K562 (cell line): Measurements from ENCODE around the gene FCHO1. TPM values are rescaled to one million over a fixed set of nuclear protein-coding genes. Genes with fewer than 3 reads are reported as not detected.

Experiments
- CREM ChIP-seq: IDR thresholded peaks from 2 replicates; pipeline ENCODE4 v1.6.1; 2014; ENCODE audit warnings: antibody characterized with exemption, low read depth
- POLR2G ChIP-seq: fragments of 200-400 bp; formaldehyde crosslinking; IDR thresholded peaks from 2 replicates; pipeline ENCODE4 v1.6.1; 2017; ENCODE audit warnings: low read depth, mild to moderate bottlenecking, antibody characterized with exemption, low read length, moderate library complexity
- RAD21 ChIP-seq, 2 experiments: fragments of 250-450 bp in 1 of 2; fragments of 450-650 bp in 1 of 2; sonication (Bioruptor Pico) in 1 of 2; formaldehyde crosslinking in 1 of 2; IDR thresholded peaks in 1 of 2; conservative IDR thresholded peaks in 1 of 2; 2 replicates each; pipeline versions ENCODE4 v1.4.0 to v1.8.0; 2020 to 2022; ENCODE audit warnings: mild to moderate bottlenecking in 2 of 2, moderate library complexity in 1 of 2
- SIX5 ChIP-seq, 2 experiments: IDR thresholded peaks; 2 replicates each; pipeline ENCODE4 v1.6.1; 2011; ENCODE audit warnings: low read length in 2 of 2, borderline replicate concordance in 1 of 2, low read depth in 1 of 2, mild to moderate bottlenecking in 1 of 2, moderate library complexity in 1 of 2; ENCODE audit not compliant: insufficient read depth in 1 of 2
- SMARCB1 ChIP-seq: IDR thresholded peaks from 2 replicates; pipeline ENCODE4 v1.6.1; 2011; ENCODE audit warnings: improper control_type of control experiment, low read depth; ENCODE audit not compliant: insufficient read length
- ZNF217 ChIP-seq: sonication (generic); formaldehyde crosslinking; IDR thresholded peaks from 2 replicates; pipeline ENCODE4 v1.8.0; 2022; ENCODE audit warnings: mild to moderate bottlenecking, missing genetic modification reagents
- polyA plus RNA-seq, 8 experiments: library from polyadenylated mRNA; depleted of rRNA in 4 of 8; stranded (reverse) in 5 of 8; unstranded in 3 of 8; fragments of >200 nt; fragmentation: Nextera tagmentation in 2 of 8; fragmentation: Illumina TruSeq in 1 of 8; extraction: Ambion mirVana in 2 of 8; extraction: Trizol in 1 of 8; gene quantifications; 2 replicates each; pipeline versions ENCODE4 v1.2.1 to v1.2.3, GENCODE V29; 2011 to 2014; ENCODE audit warnings: inconsistent platforms in 1 of 8, missing spikeins in 1 of 8
- total RNA-seq, 7 experiments: library from RNA; depleted of rRNA in 6 of 7; stranded (reverse); fragments of >200 nt in 6 of 7; fragmentation: Illumina TruSeq in 2 of 7; extraction: Trizol in 2 of 7; gene quantifications; 2 replicates each; pipeline versions ENCODE4 v1.2.1 to v1.2.3, GENCODE V29; 2011 to 2021; ENCODE audit warnings: low replicate concordance in 1 of 7
- TF ChIP-seq, protein P1 (sequence below): sonication (generic); formaldehyde crosslinking; IDR thresholded peaks from 2 replicates; pipeline ENCODE4 v1.8.0; 2022; ENCODE audit warnings: missing genetic modification reagents, mild to moderate bottlenecking, borderline replicate concordance
- TF ChIP-seq, protein P2 (sequence below): fragments of 250-450 bp; sonication (Bioruptor Pico); IDR thresholded peaks from 2 replicates; pipeline ENCODE4 v1.5.0; 2020; ENCODE audit warnings: mild to moderate bottlenecking
- TF ChIP-seq, protein P3 (sequence below): fragments of 450-650 bp; IDR thresholded peaks from 2 replicates; pipeline ENCODE4 v1.6.1; 2016; ENCODE audit warnings: missing biosample characterization, missing genetic modification characterization
- TF ChIP-seq, protein P4 (sequence below): IDR thresholded peaks from 2 replicates; pipeline ENCODE4 v1.6.1; 2011; ENCODE audit warnings: borderline replicate concordance, low read depth, mild to moderate bottlenecking, moderate library complexity, low read length; ENCODE audit not compliant: insufficient read depth, poor library complexity, severe bottlenecking

FCHO1 gene
- total and polyA plus RNA-seq, 9 of the 15 experiments (the other 6 are each of a cell fraction or from before 2014, with no cell fraction given), result 0.21 to 58.9 (median 18.3) TPM

DNA sequence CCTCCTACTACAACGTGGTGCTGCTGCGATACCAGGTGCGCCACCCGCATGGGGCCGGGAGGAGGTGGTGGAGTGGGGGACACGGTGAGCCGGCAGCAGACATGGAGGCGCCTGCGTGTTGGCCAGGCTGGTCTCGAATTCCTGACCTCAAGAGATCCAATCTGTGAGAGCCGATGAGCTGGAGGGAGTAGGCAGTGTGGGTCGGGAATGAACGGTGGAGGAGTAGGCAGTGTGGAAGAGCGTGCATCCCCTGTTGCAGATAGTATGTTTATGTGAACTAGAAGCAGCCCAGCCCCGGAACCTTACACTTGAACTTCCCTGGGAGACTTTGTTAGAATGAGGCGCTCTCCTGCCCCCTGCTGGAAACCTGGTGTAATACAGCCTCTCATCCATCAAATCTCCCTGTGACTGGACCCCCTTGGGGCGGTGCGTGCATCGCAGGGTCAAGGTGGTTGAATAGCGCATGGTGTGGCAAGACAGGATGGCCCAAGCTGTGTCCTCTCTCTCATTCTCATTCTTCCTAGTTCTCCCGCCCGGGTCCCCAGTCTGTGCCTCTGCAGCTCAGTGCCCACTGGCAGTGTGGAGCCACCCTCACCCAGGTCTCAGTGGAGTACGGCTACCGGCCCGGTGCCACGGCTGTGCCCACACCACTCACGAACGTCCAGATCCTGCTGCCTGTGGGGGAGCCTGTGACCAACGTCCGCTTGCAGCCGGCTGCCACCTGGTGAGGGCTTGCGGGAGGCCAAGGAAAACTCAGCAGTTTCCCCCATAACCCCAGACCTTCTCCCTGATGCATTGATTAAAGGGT lies 33.1 kb downstream of the FCHO1 start (continued):
- TF ChIP-seq, protein P1, sequence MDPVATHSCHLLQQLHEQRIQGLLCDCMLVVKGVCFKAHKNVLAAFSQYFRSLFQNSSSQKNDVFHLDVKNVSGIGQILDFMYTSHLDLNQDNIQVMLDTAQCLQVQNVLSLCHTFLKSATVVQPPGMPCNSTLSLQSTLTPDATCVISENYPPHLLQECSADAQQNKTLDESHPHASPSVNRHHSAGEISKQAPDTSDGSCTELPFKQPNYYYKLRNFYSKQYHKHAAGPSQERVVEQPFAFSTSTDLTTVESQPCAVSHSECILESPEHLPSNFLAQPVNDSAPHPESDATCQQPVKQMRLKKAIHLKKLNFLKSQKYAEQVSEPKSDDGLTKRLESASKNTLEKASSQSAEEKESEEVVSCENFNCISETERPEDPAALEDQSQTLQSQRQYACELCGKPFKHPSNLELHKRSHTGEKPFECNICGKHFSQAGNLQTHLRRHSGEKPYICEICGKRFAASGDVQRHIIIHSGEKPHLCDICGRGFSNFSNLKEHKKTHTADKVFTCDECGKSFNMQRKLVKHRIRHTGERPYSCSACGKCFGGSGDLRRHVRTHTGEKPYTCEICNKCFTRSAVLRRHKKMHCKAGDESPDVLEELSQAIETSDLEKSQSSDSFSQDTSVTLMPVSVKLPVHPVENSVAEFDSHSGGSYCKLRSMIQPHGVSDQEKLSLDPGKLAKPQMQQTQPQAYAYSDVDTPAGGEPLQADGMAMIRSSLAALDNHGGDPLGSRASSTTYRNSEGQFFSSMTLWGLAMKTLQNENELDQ, result no peak
- no peak for TF ChIP-seq SIX5 (IDR thresholded peaks at IDR 0.05; ENCODE audit: borderline replicate concordance in 1 of 2, insufficient read depth in 1 of 2, low read depth in 1 of 2, low read length in 2 of 2)
- no peak for TF ChIP-seq SMARCB1
- TF ChIP-seq, protein P2, sequence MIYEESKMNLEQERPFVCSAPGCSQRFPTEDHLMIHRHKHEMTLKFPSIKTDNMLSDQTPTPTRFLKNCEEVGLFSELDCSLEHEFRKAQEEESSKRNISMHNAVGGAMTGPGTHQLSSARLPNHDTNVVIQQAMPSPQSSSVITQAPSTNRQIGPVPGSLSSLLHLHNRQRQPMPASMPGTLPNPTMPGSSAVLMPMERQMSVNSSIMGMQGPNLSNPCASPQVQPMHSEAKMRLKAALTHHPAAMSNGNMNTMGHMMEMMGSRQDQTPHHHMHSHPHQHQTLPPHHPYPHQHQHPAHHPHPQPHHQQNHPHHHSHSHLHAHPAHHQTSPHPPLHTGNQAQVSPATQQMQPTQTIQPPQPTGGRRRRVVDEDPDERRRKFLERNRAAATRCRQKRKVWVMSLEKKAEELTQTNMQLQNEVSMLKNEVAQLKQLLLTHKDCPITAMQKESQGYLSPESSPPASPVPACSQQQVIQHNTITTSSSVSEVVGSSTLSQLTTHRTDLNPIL (CRISPR knock-in tag), result no peak
- TF ChIP-seq ZNF217 (CRISPR knock-in tag), result no peak
- TF ChIP-seq CREM, result 0 out of 2 replicates have a peak, but pooled peaks have one; percentile 17
- TF ChIP-seq POLR2G, result peak; percentile 42; the same call in 1 of the 2 replicates
- TF ChIP-seq RAD21 (CRISPR knock-in tag; conservative IDR thresholded peaks at IDR 0.05 in 1 of 2, IDR thresholded peaks at IDR 0.05 in 1 of 2), result peak; percentile 26 to 69; a peak in 3 of 4 replicates
- TF ChIP-seq, protein P3, sequence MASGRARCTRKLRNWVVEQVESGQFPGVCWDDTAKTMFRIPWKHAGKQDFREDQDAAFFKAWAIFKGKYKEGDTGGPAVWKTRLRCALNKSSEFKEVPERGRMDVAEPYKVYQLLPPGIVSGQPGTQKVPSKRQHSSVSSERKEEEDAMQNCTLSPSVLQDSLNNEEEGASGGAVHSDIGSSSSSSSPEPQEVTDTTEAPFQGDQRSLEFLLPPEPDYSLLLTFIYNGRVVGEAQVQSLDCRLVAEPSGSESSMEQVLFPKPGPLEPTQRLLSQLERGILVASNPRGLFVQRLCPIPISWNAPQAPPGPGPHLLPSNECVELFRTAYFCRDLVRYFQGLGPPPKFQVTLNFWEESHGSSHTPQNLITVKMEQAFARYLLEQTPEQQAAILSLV (tag), result no peak
- TF ChIP-seq, protein P4, sequence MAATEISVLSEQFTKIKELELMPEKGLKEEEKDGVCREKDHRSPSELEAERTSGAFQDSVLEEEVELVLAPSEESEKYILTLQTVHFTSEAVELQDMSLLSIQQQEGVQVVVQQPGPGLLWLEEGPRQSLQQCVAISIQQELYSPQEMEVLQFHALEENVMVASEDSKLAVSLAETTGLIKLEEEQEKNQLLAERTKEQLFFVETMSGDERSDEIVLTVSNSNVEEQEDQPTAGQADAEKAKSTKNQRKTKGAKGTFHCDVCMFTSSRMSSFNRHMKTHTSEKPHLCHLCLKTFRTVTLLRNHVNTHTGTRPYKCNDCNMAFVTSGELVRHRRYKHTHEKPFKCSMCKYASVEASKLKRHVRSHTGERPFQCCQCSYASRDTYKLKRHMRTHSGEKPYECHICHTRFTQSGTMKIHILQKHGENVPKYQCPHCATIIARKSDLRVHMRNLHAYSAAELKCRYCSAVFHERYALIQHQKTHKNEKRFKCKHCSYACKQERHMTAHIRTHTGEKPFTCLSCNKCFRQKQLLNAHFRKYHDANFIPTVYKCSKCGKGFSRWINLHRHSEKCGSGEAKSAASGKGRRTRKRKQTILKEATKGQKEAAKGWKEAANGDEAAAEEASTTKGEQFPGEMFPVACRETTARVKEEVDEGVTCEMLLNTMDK, result peak; percentile 25
